Measurements from ENCODE around the gene MARVELD2. TPM values are rescaled to one million over a fixed set of nuclear protein-coding genes. Genes with fewer than 3 reads are reported as not detected.

The MARVELD2 gene
- total RNA-seq, 1 donor from 2014 or later = 10.1 TPM

DNA sequence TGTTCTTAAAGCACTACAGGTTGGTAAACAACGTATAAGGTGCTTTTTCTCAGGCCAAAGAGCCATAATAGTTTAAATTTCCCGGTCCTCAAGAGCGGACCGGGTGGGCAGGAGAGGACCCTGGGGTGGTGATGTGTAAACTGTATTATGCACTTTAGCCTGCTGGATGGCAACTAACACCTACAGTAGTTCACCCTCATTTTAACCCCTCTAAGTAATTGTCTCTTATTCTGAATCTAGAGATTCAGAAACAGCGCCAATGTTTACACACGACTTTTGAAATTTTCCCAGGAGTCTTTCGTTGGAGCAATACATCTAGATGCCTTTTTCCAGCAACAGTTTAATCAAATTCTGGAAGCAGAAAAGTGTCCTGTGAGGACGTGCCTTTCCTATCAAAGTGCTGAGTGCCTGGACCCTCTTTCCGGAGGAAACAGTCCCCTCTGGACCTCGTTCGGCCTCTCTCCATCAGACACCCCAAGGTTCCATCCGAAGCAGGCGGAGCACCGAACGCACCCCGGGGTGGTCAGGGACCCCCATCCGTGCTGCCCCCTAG lies 77.0 kb downstream of the MARVELD2 start:
- no peak for FAIRE-seq
- Histone ChIP-seq H3K27ac (ENCODE audit: low read depth, low read length) (no peak overlapping the region), H4K20me1 (ENCODE audit: insufficient read depth, low read length) (no peaks in the 10 kb centered on the region), H3K4me1 (ENCODE audit: insufficient read depth, low read length) (peaks cover 12% of the 10 kb centered on the region), H3K4me2 (ENCODE audit: low read length) (peak overlapping the region; percentile 93), H3K9ac (ENCODE audit: low read length) (no peak overlapping the region), H2AFZ (ENCODE audit: low read depth, low read length) (peak overlapping the region; percentile 84), H3K27me3 (ENCODE audit: insufficient read depth, low read length) (peaks cover 20% of the 10 kb centered on the region), H3K79me2 (ENCODE audit: insufficient read depth, low read length) (no peaks in the 10 kb centered on the region), H3K9me3 (ENCODE audit: insufficient read depth, low read depth, low read length) (no peaks in the 10 kb centered on the region), H3K36me3 (ENCODE audit: insufficient read depth, low read length) (no peaks in the 10 kb centered on the region), H3K4me3 (ENCODE audit: insufficient read depth, low read depth, low read length) (peak overlapping the region; percentile 66)
- no peaks in the 10 kb centered on the region for H3K36me3 Mint-ChIP-seq (ENCODE audit: low read depth, unreplicated experiment)
- H3K4me1 Mint-ChIP-seq (ENCODE audit: low read depth, unreplicated experiment) = peaks cover 2% of the 10 kb centered on the region
- no peak for DNase-seq (ENCODE audit: low read depth)
- H3K27me3 Mint-ChIP-seq (ENCODE audit: low read depth, unreplicated experiment) = peaks cover 3% of the 10 kb centered on the region
- peak overlapping the region; percentile 26 for H3K27ac Mint-ChIP-seq (ENCODE audit: unreplicated experiment)
- TF ChIP-seq EZH2 (IDR thresholded peaks at IDR 0.05; ENCODE audit: insufficient read depth, low read length) = no peak
- TF ChIP-seq, protein P1, sequence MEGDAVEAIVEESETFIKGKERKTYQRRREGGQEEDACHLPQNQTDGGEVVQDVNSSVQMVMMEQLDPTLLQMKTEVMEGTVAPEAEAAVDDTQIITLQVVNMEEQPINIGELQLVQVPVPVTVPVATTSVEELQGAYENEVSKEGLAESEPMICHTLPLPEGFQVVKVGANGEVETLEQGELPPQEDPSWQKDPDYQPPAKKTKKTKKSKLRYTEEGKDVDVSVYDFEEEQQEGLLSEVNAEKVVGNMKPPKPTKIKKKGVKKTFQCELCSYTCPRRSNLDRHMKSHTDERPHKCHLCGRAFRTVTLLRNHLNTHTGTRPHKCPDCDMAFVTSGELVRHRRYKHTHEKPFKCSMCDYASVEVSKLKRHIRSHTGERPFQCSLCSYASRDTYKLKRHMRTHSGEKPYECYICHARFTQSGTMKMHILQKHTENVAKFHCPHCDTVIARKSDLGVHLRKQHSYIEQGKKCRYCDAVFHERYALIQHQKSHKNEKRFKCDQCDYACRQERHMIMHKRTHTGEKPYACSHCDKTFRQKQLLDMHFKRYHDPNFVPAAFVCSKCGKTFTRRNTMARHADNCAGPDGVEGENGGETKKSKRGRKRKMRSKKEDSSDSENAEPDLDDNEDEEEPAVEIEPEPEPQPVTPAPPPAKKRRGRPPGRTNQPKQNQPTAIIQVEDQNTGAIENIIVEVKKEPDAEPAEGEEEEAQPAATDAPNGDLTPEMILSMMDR (IDR thresholded peaks at IDR 0.05; ENCODE audit: insufficient read depth, low read depth, low read length) = no peak
- H3K9me3 Mint-ChIP-seq (ENCODE audit: unreplicated experiment) = no peaks in the 10 kb centered on the region
- H3K4me3 Mint-ChIP-seq (ENCODE audit: unreplicated experiment) = peak overlapping the region; percentile 88

DNA sequence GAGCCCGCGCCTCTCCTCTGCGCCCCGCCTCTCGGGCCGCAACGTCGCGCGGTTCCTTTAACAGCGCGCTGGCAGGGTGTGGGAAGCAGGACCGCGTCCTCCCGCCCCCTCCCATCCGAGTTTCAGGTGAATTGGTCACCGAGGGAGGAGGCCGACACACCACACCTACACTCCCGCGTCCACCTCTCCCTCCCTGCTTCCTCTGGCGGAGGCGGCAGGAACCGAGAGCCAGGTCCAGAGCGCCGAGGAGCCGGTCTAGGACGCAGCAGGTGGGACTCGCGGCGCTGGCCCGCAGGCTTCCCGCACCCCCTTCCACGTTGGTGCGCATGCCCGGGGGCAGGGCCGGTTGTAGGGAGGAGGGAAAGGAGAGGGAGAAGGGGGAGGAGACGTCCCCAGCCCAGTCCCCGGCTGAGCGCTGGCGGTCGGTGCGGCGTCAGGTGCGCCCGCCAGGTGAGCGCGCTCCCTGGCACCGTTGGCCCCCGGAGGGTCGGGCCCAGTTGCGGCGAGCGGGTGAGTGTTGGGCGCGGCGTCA lies 77.5 kb downstream of the MARVELD2 start, which contains the start of gene OCLN:
Gene OCLN (plus strand): TSS at position 400 of the 532 bp plus-strand sequence. CDS start 11,455 bp downstream, outside the sequence.
- Histone ChIP-seq H2AFZ (ENCODE audit: low read depth, low read length) (peak within 1 kb of the TSS; percentile 84), H3K9me3 (ENCODE audit: insufficient read depth, low read depth, low read length) (no peaks in the 10 kb centered on the region), H3K4me2 (ENCODE audit: low read length) (peak within 1 kb of the TSS; percentile 93), H3K4me3 (ENCODE audit: insufficient read depth, low read depth, low read length) (peak within 1 kb of the TSS; percentile 66), H3K9ac (ENCODE audit: low read length) (peak within 1 kb of the TSS; percentile 51), H4K20me1 (ENCODE audit: insufficient read depth, low read length) (no peaks in the 10 kb centered on the region), H3K79me2 (ENCODE audit: insufficient read depth, low read length) (no peaks in the 10 kb centered on the region), H3K27me3 (ENCODE audit: insufficient read depth, low read length) (peaks cover 20% of the 10 kb centered on the region), H3K4me1 (ENCODE audit: insufficient read depth, low read length) (peaks cover 12% of the 10 kb centered on the region), H3K36me3 (ENCODE audit: insufficient read depth, low read length) (no peaks in the 10 kb centered on the region), H3K27ac (ENCODE audit: low read depth, low read length) (no peak within 1 kb of the TSS)
- H3K9me3 Mint-ChIP-seq (ENCODE audit: unreplicated experiment) = no peaks in the 10 kb centered on the region
- H3K27me3 Mint-ChIP-seq (ENCODE audit: low read depth, unreplicated experiment) = peaks cover 3% of the 10 kb centered on the region
- H3K27ac Mint-ChIP-seq (ENCODE audit: unreplicated experiment) = peak within 1 kb of the TSS; percentile 72
- peaks cover 5% of the 10 kb centered on the region for H3K4me1 Mint-ChIP-seq (ENCODE audit: low read depth, unreplicated experiment)
- peak within 1 kb of the TSS; percentile 88 for H3K4me3 Mint-ChIP-seq (ENCODE audit: unreplicated experiment)
- peak; percentile 56 for TF ChIP-seq EZH2 (IDR thresholded peaks at IDR 0.05; ENCODE audit: insufficient read depth, low read length)
- TF ChIP-seq, protein P1 (IDR thresholded peaks at IDR 0.05; ENCODE audit: insufficient read depth, low read depth, low read length) = no peak
- FAIRE-seq (no peak), DNase-seq (ENCODE audit: low read depth) (no peak)
- no peaks in the 10 kb centered on the region for H3K36me3 Mint-ChIP-seq (ENCODE audit: low read depth, unreplicated experiment)

DNA sequence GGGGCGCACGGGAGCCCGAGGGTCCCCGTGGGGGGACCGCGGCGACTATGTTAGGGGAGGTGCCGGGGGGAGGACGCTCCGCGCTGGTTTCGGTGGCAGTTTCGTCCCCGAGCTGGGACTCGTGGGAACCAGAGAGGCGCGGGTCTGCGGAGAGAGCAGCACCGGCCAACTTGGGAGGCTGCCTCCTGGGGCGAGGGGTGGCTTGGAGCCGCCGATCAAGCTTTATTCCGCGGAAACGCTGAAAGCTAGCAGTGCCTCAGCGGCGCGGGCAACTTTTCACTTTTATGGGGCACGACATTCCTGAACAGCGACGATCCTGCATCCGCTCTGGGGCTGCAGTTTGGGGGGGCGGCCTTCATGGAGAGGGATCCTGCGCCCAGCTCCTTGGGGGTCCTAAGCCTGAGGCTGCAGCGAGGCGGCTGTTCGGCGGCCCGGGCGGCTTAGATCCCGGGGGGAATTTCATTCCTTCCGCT lies 78.0 kb downstream of the MARVELD2 start:
- TF ChIP-seq EZH2 (IDR thresholded peaks at IDR 0.05; ENCODE audit: insufficient read depth, low read length) = peak; percentile 36
- TF ChIP-seq, protein P1 (IDR thresholded peaks at IDR 0.05; ENCODE audit: insufficient read depth, low read depth, low read length) = no peak
- Mint-ChIP-seq H3K4me3 (ENCODE audit: unreplicated experiment) (peak overlapping the region; percentile 88), H3K27ac (ENCODE audit: unreplicated experiment) (peak overlapping the region; percentile 72), H3K9me3 (ENCODE audit: unreplicated experiment) (no peaks in the 10 kb centered on the region), H3K27me3 (ENCODE audit: low read depth, unreplicated experiment) (peaks cover 3% of the 10 kb centered on the region), H3K36me3 (ENCODE audit: low read depth, unreplicated experiment) (no peaks in the 10 kb centered on the region), H3K4me1 (ENCODE audit: low read depth, unreplicated experiment) (peaks cover 5% of the 10 kb centered on the region)
- Histone ChIP-seq H3K27me3 (ENCODE audit: insufficient read depth, low read length) (peaks cover 20% of the 10 kb centered on the region), H2AFZ (ENCODE audit: low read depth, low read length) (peak overlapping the region; percentile 84), H3K36me3 (ENCODE audit: insufficient read depth, low read length) (no peaks in the 10 kb centered on the region), H4K20me1 (ENCODE audit: insufficient read depth, low read length) (no peaks in the 10 kb centered on the region), H3K4me1 (ENCODE audit: insufficient read depth, low read length) (peaks cover 12% of the 10 kb centered on the region), H3K27ac (ENCODE audit: low read depth, low read length) (no peak overlapping the region), H3K9ac (ENCODE audit: low read length) (peak overlapping the region; percentile 51), H3K4me3 (ENCODE audit: insufficient read depth, low read depth, low read length) (peak overlapping the region; percentile 66), H3K9me3 (ENCODE audit: insufficient read depth, low read depth, low read length) (no peaks in the 10 kb centered on the region), H3K4me2 (ENCODE audit: low read length) (peak overlapping the region; percentile 93), H3K79me2 (ENCODE audit: insufficient read depth, low read length) (no peaks in the 10 kb centered on the region)
- no peak for DNase-seq (ENCODE audit: low read depth)
- no peak for FAIRE-seq

All from astrocyte (in vitro differentiated cells and primary cell).